PC-9 (cell line): ENCODE data around the gene INO80D. TPM values are rescaled to one million over a fixed set of nuclear protein-coding genes. Genes with fewer than 3 reads are reported as not detected.
"Not testable (repeated sequence)": the region's sequence is repeated elsewhere in the genome, so short reads cannot be mapped to it uniquely, and the experiment has no call there.

Source experiments
- BruUV-seq: library from RNA; stranded (reverse); fragments of 400-500 nt; replicated peaks from 2 replicates; lab custom pipeline; 2021; lab: Mats Ljungman, UMichigan
- CTCF ChIA-PET: fragments of 300-600 bp; sonication (Branson Sonifier 250); formaldehyde crosslinking; loops from one replicate; lab custom pipeline; 2022; ENCODE audit warnings: antibody characterized with exemption; lab: Charles Lee
- POLR2A ChIA-PET: fragments of 300-600 bp; sonication (Branson Sonifier 250); formaldehyde crosslinking; loops from one replicate; lab custom pipeline; 2022; ENCODE audit warnings: antibody characterized with exemption; ENCODE audit not compliant: unreplicated experiment; lab: Charles Lee
- DNase-seq, 2 experiments: peaks; one replicate each; pipeline versions ENCODE4 v3.0.0 to v3.0.0-alpha.2; 2015 to 2022; ENCODE audit warnings: mixed read lengths in 1 of 2
- H2AFZ ChIP-seq: fragments of 200-600 bp; sonication (generic); 2 replicates; pipeline ENCODE4 v1.8.1; 2017; ENCODE audit warnings: antibody characterized with exemption
- H3F3A ChIP-seq: fragments of 200-600 bp; sonication (generic); 2 replicates; pipeline ENCODE4 v1.8.1; 2017; ENCODE audit warnings: antibody characterized with exemption, mild to moderate bottlenecking, low read depth; ENCODE audit not compliant: insufficient read depth
- H3K27ac ChIP-seq: fragments of 200-600 bp; sonication (generic); 2 replicates; pipeline ENCODE4 v1.6.1; 2016; ENCODE audit warnings: mixed run types
- H3K27me3 ChIP-seq: fragments of 200-600 bp; sonication (generic); 2 replicates; pipeline ENCODE4 v1.6.1; 2016; ENCODE audit warnings: low read depth, mixed run types; ENCODE audit not compliant: insufficient read depth
- H3K36me3 ChIP-seq: fragments of 200-600 bp; sonication (generic); 2 replicates; pipeline ENCODE4 v1.6.1; 2016; ENCODE audit warnings: low read depth, mixed run types
- H3K4me1 ChIP-seq: fragments of 200-600 bp; sonication (generic); replicated peaks from 2 replicates; pipeline ENCODE4 v1.6.1; 2016; ENCODE audit warnings: mixed run types; ENCODE audit not compliant: insufficient read depth
- H3K4me2 ChIP-seq: fragments of 200-600 bp; sonication (generic); 2 replicates; pipeline ENCODE4 v1.6.1; 2017; ENCODE audit warnings: mixed run types
- H3K4me3 ChIP-seq: fragments of 200-600 bp; sonication (generic); 2 replicates; pipeline ENCODE4 v1.6.1; 2016; ENCODE audit warnings: mixed run types
- H3K79me2 ChIP-seq: fragments of 200-600 bp; sonication (generic); 2 replicates; pipeline ENCODE4 v1.6.1; 2017; ENCODE audit warnings: low read depth, mixed run types
- H3K9me2 ChIP-seq: fragments of 200-600 bp; sonication (generic); 2 replicates; pipeline ENCODE4 v1.8.1; 2017; ENCODE audit warnings: mild to moderate bottlenecking; ENCODE audit not compliant: insufficient read depth
- H3K9me3 ChIP-seq: fragments of 200-600 bp; sonication (generic); 2 replicates; pipeline ENCODE4 v1.8.1; 2016; ENCODE audit warnings: low read depth; ENCODE audit not compliant: insufficient read depth
- H4K20me1 ChIP-seq: fragments of 200-600 bp; sonication (generic); 2 replicates; pipeline ENCODE4 v1.8.1; 2017; ENCODE audit not compliant: insufficient read depth
- EZH2 ChIP-seq: fragments of 200-600 bp; sonication (generic); IDR thresholded peaks from 2 replicates; pipeline ENCODE4 v1.8.0; 2017; ENCODE audit warnings: antibody characterized with exemption, low read depth
- intact Hi-C: fragments of 100-400 bp; cut with micrococcal nuclease; formaldehyde crosslinking; loops from one replicate; pipeline ENCODE4 v1.10.0; 2022; ENCODE audit not compliant: unreplicated experiment
- total RNA-seq: library from RNA; stranded (reverse); gene quantifications from 2 replicates; pipeline ENCODE4 v1.2.3, GENCODE V29; 2021
- TF ChIP-seq, protein P1 (sequence below): fragments of 200-600 bp; sonication (generic); conservative IDR thresholded peaks from 2 replicates; pipeline ENCODE4 v1.6.1; 2017; ENCODE audit warnings: mixed run types, antibody characterized with exemption, mild to moderate bottlenecking, moderate library complexity

INO80D gene
- total RNA-seq, 1 experiment from 2014 or later: 12.4 TPM

- DNase-seq: no peak
- TF ChIP-seq EZH2: no peak
- TF ChIP-seq, protein P1, sequence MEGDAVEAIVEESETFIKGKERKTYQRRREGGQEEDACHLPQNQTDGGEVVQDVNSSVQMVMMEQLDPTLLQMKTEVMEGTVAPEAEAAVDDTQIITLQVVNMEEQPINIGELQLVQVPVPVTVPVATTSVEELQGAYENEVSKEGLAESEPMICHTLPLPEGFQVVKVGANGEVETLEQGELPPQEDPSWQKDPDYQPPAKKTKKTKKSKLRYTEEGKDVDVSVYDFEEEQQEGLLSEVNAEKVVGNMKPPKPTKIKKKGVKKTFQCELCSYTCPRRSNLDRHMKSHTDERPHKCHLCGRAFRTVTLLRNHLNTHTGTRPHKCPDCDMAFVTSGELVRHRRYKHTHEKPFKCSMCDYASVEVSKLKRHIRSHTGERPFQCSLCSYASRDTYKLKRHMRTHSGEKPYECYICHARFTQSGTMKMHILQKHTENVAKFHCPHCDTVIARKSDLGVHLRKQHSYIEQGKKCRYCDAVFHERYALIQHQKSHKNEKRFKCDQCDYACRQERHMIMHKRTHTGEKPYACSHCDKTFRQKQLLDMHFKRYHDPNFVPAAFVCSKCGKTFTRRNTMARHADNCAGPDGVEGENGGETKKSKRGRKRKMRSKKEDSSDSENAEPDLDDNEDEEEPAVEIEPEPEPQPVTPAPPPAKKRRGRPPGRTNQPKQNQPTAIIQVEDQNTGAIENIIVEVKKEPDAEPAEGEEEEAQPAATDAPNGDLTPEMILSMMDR: no peak
- intact Hi-C loops: no loop called here
- no peaks in the 10 kb centered on the region for H3K27me3 ChIP-seq
- no peaks in the 10 kb centered on the region for H3K4me1 ChIP-seq
- no peaks in the 10 kb centered on the region for H3K79me2 ChIP-seq
- no TSS peak for BruUV-seq
- ChIA-PET POLR2A (no interaction called here), CTCF (no interaction called here)
- H4K20me1 ChIP-seq: no peaks in the 10 kb centered on the region
- no peaks in the 10 kb centered on the region for H3K9me3 ChIP-seq
- H3K9me2 ChIP-seq: no peaks in the 10 kb centered on the region
- no peak overlapping the region for H3K4me3 ChIP-seq
- no peaks in the 10 kb centered on the region for H3K36me3 ChIP-seq
- no peak overlapping the region for H3K4me2 ChIP-seq
- H3F3A ChIP-seq: no peaks in the 10 kb centered on the region
- no peak overlapping the region for H3K27ac ChIP-seq
- H2AFZ ChIP-seq: no peak overlapping the region
These were observed 65.8 kb downstream of the INO80D start for GRCh38 chr2:206020171-206020570.

- H3K9me2 ChIP-seq, H3K4me2 ChIP-seq, H3K36me3 ChIP-seq, H3K9me3 ChIP-seq, H3K4me3 ChIP-seq, DNase-seq, POLR2A ChIA-PET, intact Hi-C loops, H3K27me3 ChIP-seq, H3K79me2 ChIP-seq, BruUV-seq, H4K20me1 ChIP-seq, H3F3A ChIP-seq, H2AFZ ChIP-seq, H3K4me1 ChIP-seq, CTCF ChIA-PET, H3K27ac ChIP-seq: not testable (repeated sequence)
These were observed 70.2 kb downstream of the INO80D start for GRCh38 chr2:206015746-206016145.

- no peak for DNase-seq
- ChIA-PET POLR2A (no interaction called here), CTCF (interaction anchor here (0.7 kb wide), 1 partner anchor 13 kb away, joined by 6 read pairs; no protein-coding TSS in a partner anchor)
- Histone ChIP-seq H3K27me3 (no peaks in the 10 kb centered on the region), H3F3A (no peaks in the 10 kb centered on the region), H3K4me2 (no peak overlapping the region), H3K36me3 (no peaks in the 10 kb centered on the region), H3K9me2 (no peaks in the 10 kb centered on the region), H2AFZ (no peak overlapping the region), H3K9me3 (no peaks in the 10 kb centered on the region), H3K27ac (no peak overlapping the region), H4K20me1 (no peaks in the 10 kb centered on the region), H3K4me3 (no peak overlapping the region), H3K79me2 (no peaks in the 10 kb centered on the region), H3K4me1 (no peaks in the 10 kb centered on the region)
- intact Hi-C loops: no loop called here
- TF ChIP-seq, protein P1: no peak
- no peak for TF ChIP-seq EZH2
- BruUV-seq: no TSS peak
These were observed 74.2 kb downstream of the INO80D start for GRCh38 chr2:206011795-206012194.

GRCh38 chr2:206011018-206011614 is 74.9 kb downstream of the INO80D start:
- no peaks in the 10 kb centered on the region for H3K4me1 ChIP-seq
- TF ChIP-seq EZH2: no peak
- TF ChIP-seq, protein P1: no peak
- H3K9me2 ChIP-seq: no peaks in the 10 kb centered on the region
- no peak overlapping the region for H2AFZ ChIP-seq
- H3K36me3 ChIP-seq: no peaks in the 10 kb centered on the region
- H3K27ac ChIP-seq: no peak overlapping the region
- intact Hi-C loops: no loop called here
- ChIA-PET CTCF (interaction anchor here (0.7 kb wide), 1 partner anchor 13 kb away, joined by 6 read pairs; no protein-coding TSS in a partner anchor), POLR2A (no interaction called here)
- H3K4me2 ChIP-seq: no peak overlapping the region
- no peaks in the 10 kb centered on the region for H4K20me1 ChIP-seq
- H3K9me3 ChIP-seq: no peaks in the 10 kb centered on the region
- no peak overlapping the region for H3K4me3 ChIP-seq
- BruUV-seq: no TSS peak
- no peaks in the 10 kb centered on the region for H3F3A ChIP-seq
- H3K27me3 ChIP-seq: no peaks in the 10 kb centered on the region
- no peaks in the 10 kb centered on the region for H3K79me2 ChIP-seq
- DNase-seq: no peak
